Activated CD4-positive, alpha-beta T cell treated with anti-CD3 and anti-CD28 coated beads, Interleukin-2, amount 50 U/mL, for 4 hours (primary cell): ENCODE results near the gene HS3ST1.

Source experiments
- DNase-seq, 2 experiments: peaks; one replicate each; pipeline ENCODE4 v3.0.0-alpha.2; 2020

Gene HS3ST1

DNA sequence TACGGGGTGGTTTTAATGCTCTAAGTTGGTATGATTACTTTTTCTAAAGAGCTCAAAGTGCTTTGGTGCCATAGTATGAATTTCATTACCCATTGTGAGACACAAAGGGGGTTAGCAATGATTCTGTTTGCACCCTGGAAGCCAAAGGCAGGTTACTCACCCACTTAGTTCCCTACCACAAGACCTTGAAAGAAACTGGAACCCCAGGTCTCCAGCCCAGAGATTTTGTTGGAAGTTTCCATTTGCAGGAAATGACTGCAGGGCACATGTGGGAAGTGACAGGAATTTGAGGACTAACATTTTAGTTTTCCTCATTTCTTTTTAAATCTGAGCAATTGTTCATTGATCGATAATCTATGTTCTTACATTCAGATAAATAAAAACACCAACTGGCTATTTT, 1.8 kb upstream of the HS3ST1 start:
- no peak for DNase-seq

DNA sequence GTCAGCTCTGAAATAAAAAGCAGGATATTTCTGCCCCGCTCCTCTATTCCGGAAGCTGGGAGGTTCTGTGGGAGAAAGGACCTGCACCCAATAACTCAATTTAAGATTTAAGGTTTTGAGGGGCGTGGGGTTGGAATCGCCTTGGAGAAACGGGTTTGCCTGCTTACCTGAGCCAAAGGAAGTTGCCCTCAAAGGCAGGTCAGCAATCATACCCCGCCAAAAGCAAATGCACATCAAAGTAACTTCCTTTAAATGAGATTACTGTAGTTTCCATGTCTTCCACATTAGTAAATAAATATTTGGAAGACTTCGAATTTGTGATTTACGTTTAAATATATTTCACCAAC, 978 bp upstream of the HS3ST1 start:
- DNase-seq, result no peak

- no peak for DNase-seq
Measured at GRCh38 chr4:11428899-11429698, 405 bp upstream of the HS3ST1 start.

GRCh38 chr4:11427121-11427996, 1.3 kb downstream of the HS3ST1 start:
- DNase-seq, result no peak

DNA sequence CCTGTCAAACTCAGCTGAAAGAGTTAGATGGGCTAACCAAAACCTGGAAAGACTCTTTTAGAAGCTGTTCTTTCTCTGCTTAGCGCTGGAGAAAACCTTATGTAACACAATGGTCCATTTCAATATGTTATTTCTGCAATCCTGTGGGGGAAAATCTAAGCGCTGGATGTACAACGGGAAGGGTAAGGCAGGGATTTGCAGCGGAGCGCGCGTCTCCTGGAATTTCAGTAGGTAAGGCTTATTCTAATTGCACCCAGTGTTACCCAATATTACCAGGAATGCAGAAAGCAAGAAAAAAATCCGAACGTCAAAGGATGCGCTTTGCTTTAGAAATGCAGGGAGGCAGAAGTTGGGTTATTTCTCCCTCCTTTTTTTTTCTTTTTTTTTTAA, 2.0 kb downstream of the HS3ST1 start:
- DNase-seq, result no peak

DNA sequence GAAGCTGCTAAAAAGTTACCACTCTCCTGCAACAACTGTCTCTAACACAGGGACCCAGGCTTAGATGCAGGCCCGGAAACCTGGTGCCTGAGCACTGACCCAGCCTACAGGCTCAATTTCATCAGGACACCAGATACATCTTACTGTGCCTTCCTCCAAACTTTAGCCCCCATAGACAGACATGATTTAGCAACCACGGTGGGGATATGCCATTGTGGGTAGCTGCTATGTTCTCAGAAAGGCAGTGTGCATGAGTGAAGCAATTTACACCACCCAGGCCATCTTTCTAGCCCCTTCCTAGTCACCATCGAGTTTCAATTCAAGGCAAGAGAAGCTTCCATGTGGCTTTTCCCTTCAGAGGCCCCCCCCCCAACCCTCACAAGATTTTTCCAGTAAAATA, 2.7 kb downstream of the HS3ST1 start:
- no peak for DNase-seq

DNA sequence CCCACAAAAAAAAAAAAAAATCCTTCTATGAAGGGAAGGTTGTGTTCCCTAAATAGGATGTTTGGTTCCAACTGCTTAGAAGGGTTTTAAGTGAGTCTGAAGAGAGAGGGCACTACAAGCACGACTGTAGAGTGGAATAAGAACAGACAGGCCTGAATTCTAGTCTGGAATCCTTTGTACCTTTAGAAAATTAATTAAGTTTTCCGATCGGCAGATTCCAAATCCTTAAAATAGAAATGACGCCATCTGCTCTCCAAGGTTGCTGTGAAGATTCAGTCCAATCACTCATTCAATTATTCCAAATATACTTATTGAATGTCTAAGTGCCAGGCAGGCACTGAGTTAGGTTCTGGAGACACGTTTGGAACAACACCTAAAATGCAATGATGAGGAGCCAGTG, 3.8 kb downstream of the HS3ST1 start:
- DNase-seq, result no peak

DNA sequence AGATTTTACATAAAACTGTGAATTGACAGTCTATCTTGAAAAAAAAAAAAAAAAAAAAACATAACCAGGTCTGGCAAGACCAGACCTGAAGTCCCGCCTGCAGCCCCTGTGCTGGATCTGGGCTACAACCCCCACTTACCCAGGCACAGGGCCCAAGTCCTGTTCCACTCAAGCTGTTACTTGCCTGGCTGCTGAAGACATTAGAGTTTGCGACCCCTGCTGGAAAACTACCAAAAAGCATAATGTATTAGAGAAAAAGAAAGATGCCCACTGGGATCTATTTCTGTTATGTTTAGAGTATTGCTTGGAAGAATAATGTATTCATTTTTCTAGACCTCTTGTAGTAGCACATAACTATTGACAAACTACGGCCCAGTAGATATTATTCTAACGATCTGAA, 4.7 kb downstream of the HS3ST1 start:
- DNase-seq, result no peak

DNA sequence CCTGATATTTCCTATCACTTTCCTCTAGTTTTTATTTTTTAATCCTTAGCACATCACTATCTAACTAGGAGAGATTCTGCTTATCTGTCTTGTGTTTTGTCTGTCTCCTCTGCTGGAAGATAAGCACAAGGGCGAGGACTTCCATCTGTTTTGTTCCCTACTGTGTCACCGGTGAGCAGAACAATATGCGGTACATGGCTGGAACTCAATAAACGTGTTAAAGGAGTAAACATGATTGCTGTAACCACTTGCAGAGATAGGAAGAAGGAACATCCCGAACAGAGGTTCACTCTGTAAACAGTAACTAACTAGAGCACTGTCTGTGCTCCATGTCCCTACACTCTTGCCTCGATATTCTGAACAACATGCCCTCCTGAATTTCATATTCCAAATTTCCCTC, 5.2 kb downstream of the HS3ST1 start:
- DNase-seq, result no peak

DNA sequence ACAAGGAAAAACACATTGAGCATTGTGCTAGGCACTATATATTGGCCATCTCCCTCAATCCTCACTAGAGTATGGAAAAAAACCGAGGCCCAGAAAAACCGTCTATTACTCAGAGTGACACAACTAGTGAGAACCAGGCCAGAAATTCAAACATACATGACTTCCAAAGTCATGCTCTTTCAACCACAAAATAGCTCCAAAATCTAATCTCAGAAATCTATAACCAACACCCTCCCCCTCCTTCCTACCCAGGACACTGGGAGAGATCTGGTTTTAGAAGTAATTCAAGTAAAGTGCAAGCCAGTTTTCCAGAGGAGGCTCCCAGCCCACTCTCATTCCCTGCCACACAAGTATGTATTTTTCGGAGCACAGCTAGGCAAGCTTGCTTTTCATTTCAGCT, 7.6 kb downstream of the HS3ST1 start:
- no peak for DNase-seq

DNA sequence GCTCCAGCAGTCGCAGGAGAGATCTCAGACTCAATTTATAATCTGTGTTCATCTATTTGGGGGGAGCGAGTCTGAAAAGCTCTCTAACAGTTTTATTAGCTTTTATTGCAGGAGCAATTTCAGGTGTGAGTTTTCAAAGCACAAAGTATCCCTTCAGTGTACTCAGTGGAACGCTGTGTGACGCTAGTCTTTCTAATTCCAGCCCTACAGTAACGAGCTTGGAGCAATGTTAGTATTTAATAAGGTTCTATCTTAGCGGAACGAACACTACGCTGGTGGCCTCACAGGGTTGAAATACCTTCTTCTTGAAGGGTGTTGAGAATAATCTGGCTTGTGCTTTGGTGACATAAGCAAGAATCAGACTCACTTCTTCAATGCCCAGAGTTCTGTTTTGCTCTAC, 8.4 kb downstream of the HS3ST1 start:
- no peak for DNase-seq

DNA sequence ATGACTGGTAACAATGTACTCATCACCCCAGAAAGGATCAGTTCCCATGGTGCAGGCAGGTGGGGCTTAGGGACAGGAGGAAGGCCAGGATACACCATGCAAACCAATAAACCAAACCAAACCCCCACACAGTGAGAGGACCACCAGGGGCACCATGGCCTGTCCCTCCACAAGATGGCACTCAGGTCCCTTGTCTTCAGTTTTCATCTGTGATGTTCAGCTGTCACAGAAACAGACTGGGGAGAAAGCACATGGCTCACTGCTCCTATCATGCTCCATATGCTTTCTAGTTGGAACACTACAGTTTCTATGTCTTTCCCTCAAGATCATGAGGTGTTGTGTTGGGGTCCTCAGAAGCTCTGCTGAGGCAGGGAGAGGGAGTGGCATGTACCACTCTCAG, 10.1 kb downstream of the HS3ST1 start:
- DNase-seq, result no peak

DNA sequence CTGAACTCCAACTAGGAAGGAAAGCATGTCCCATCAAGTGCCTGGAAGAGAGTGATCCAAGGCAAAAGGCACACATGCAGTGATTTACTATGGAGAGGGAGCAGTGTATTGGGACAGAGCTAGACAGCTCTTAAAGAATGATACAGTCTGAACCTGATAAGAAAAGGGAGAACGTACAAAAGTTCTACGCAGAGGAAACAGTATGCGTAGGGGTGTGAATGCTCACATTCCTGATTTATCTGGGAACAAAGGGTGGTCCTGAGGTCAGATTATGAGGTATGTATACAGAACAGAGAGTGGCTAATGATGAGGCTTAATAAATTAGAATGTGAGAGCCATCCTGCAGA, 12.0 kb downstream of the HS3ST1 start:
- DNase-seq, result no peak

GRCh38 chr4:11416071-11416766, 12.5 kb downstream of the HS3ST1 start:
- DNase-seq, result no peak

- no peak for DNase-seq
Measured at GRCh38 chr4:11415409-11416070, 13.2 kb downstream of the HS3ST1 start.

- no peak for DNase-seq
Measured at GRCh38 chr4:11412211-11412610, 16.5 kb downstream of the HS3ST1 start.

DNA sequence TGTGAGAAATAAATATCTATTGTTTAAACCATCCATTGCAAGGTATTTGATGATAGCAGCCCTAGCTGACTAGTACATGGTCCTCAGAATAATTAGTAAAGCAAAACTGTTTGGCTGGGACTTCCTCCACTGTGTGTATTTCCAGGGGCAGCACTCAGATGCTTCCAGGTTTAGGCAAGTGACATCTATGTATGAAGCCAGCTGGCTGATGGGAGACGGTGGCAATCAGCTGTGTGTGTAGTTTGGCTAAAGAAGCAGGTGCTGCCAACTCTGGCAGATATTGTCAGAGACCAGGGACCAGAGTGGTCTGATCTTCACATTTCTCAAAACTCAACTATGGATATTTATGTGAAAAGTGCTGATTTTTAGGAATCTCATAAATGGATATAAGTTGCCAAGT, 19.1 kb downstream of the HS3ST1 start:
- DNase-seq, result no peak

- no peak for DNase-seq
Measured at GRCh38 chr4:11408233-11408967, 20.3 kb downstream of the HS3ST1 start.

- DNase-seq, result no peak
Measured at GRCh38 chr4:11407551-11407950, 21.1 kb downstream of the HS3ST1 start.

DNA sequence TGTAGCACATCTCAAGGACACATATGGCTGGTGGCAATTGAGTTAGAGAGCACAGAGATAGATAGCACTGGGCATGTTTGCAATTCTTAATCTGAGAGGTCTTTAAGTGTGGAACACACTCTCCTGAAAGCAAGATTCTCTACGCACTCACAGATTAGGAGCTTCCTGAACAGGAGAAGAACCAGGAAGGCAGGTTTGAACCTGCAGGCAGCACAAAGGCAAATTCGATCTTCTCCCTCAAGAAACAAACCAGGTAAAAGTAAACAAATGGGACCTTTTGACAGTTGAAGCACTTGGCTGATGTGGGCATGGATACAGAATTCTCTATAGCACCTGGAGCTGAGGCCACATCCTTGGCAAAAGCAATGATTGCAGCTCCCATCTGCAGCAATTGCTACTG, 24.3 kb downstream of the HS3ST1 start:
- DNase-seq, result no peak

DNA sequence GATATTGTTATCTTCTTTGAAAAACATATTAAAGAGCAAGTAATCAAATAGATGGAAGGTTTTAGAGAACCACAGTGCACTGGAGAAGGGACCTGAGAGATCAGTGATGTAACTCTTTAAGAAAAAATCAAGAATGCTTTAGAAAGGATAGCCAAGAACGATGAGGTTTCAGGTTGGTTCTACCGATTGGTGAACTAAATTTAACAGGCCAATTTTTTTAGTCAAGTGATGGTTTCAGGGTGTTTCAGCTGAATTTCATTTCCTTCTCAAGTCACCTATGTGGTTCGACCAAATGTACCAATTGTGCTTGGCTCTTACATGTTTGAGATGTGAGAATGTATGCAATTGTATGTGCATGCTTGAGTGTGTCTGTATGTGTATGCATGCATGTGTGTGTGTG, 26.5 kb downstream of the HS3ST1 start:
- DNase-seq, result no peak

DNA sequence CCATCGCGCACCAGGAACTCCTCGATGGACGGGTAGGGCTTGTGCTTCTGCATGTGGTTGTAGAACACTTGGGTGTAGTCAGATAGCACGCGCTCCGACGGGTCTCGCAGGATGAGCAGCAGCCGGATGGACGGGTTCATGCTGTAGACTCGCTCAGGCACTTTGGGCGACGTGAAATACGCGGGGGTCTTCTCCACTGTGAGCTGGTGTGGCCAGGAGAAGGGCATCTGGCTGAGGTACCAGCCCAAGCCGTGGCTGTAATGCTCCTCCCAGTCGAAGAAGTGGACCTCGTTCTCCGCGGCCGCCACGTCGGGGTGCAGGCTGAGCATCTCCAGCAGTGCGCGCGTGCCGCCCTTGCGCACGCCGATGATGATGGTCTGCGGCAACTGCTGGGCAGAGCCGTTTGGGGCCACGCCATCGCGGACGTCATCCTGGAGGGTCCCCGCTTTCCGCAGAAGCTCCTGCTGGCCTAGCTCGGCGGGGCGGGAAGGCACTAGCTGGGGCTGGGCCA, 29.2 kb downstream of the HS3ST1 start:
- no peak for DNase-seq
